ENCODE measurements around the gene ZNF436.

Gene ZNF436

DNA sequence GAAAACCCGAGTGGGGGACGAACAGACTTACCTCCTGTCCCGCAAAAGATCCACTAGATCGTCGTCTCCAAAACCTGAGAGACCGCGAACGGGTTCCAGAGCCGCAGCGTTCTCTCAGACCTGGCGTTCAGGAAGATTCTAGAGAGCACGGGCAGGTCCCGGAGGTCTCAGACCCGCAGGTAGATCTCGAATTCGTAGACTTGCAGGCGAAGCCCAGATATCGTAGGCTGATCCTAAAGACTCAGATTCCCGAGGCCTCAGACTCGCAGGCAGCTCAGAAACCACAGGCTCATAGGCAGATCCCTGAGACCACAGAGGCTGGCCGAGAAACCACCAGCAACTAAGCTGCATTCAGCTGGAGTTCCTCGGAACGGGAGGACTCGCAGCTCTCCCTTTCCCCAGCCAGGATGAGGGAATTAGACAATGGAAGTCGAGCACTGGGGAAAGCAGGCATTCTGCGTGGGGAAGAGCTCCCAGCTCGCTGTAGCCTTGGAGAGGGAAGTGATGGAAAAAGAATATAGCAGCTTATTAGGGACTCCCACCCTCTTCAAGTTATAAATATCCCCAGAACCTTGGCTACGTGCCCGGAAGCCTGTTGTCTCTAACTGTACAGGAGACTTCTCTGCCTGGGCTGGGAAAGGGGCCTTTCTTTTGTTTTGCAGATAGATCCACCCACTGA is at the start of gene ZNF436:
Gene ZNF436 (minus strand): TSS at position 502 of the 679 bp plus-strand sequence. CDS start 1,831 bp downstream, outside the sequence.
- no peak for DNase-seq

DNA sequence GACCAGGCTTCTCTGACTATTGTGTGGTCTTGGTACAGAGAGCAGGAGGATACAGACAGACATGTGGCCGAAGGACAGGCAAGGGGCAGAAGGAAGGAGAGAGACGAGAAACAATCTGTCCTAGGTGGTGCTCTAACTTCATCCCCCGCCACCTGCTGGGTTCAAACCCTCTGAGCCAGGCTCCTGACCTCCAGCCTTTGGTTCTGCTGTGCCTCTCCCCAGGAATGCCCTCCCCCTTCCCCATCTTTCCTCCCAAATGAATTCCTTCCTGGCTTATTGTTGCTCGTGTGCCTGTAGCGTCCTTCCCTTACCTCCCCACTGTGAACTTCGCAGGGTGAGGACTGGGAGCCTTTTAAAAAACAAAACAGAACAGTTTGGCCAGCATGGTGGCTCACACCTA is 49.5 kb upstream of the ZNF436 start:
- DNase-seq: no peak

- peak; percentile 28 for DNase-seq
Observed at GRCh38 chr1:23417570-23417969, 47.9 kb upstream of the ZNF436 start.

DNA sequence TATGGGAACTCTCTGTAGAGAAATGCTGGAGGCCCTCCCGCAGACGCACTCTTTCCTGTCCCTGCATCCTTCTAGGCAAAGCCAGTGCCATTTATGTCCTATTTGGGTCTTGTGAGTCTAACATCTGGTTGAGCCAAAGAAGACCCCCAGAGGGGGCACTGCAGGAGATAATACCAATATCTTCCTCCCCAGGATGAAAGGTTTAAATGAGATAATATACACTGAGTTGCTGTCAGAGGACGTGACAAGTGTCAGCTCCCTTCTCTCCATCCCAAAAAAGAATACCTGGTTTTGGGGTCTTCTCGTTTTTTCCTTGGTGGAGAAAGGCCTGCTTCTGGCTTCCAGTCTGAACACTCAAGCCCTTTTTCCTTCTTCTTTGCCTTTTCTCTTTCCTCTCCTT is 47.3 kb upstream of the ZNF436 start:
- DNase-seq: no peak

DNA sequence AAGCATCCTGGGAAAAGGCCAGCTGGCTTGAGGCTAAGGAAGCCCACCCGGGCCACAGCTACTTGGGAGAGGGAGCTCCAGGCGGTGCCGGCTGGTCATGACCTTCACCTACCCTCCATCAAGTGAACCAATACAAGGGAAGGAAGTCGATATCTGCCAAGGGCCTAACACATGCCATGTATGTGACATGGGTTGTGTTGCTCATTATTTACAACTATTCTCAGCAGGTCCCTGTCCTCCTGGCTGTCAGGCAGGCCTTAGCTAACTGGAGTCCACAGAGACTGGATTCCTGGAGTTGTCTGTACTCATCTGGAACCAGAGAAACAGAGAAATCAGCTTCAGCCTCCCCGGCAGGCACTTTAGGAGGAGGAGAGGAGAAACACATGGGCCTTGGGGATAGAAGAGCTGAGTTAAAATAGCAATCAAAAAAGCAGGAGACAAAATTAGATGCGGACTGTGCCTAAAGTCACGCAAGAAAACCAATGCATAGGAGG is 39.2 kb upstream of the ZNF436 start:
- no peak for DNase-seq

GRCh38 chr1:23407016-23407630 is 37.5 kb upstream of the ZNF436 start:
- no peak for DNase-seq

- no peak for DNase-seq
Observed at GRCh38 chr1:23405946-23406345, 36.3 kb upstream of the ZNF436 start.

GRCh38 chr1:23403735-23404486 is 34.3 kb upstream of the ZNF436 start:
- peak; percentile 81 for DNase-seq

- DNase-seq: no peak
Observed at GRCh38 chr1:23403355-23403734, 33.7 kb upstream of the ZNF436 start.

- no peak for DNase-seq
Observed at GRCh38 chr1:23403038-23403336, 33.4 kb upstream of the ZNF436 start.

GRCh38 chr1:23402286-23403037 is 32.8 kb upstream of the ZNF436 start:
- DNase-seq: no peak

DNA sequence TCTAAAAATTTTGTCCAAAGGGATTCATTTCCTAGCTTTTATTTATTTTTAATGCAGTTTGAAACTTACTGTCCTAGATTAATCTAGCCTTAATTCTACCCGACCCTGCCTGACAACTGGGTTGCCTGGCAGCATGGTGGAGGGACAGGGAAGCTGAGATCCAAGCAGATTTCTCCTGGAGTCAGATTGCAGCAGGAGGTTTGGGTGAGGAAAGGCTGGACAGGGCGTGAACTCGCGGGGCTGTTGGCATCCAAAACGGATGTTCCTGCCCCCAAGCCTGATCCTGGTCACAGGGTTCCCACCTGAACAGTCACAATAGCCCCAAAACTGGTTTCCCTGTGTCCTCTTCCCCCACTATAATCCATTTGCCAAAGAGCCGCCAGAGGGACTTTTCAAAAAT is 31.7 kb upstream of the ZNF436 start:
- no peak for DNase-seq

- no peak for DNase-seq
Observed at GRCh38 chr1:23400324-23401114, 30.9 kb upstream of the ZNF436 start.

DNA sequence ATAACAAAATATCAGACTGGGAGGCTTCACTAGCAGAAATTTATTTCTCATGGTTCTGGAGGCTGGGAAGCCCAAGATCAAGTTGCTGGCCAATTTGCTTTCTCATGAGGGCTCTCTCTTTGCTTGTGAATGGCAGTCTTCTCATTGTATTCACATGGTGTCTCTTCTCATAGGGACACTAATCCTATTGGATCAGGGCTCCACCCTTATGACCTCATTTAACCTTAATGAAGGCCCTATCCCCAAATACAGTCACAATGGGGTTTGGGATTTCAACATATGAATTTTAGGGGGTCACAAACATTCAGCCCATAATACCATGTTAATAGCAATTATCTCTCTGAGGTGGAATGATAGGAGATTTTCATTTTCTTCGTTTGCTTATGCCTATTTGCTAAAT is 29.6 kb upstream of the ZNF436 start:
- no peak for DNase-seq

- DNase-seq: no peak
Observed at GRCh38 chr1:23397908-23398307, 28.3 kb upstream of the ZNF436 start.

- DNase-seq: no peak
Observed at GRCh38 chr1:23396380-23396779, 26.7 kb upstream of the ZNF436 start.

GRCh38 chr1:23395849-23396248 is 26.2 kb upstream of the ZNF436 start:
- DNase-seq: no peak

- no peak for DNase-seq
Observed at GRCh38 chr1:23395154-23395724, 25.6 kb upstream of the ZNF436 start.

DNA sequence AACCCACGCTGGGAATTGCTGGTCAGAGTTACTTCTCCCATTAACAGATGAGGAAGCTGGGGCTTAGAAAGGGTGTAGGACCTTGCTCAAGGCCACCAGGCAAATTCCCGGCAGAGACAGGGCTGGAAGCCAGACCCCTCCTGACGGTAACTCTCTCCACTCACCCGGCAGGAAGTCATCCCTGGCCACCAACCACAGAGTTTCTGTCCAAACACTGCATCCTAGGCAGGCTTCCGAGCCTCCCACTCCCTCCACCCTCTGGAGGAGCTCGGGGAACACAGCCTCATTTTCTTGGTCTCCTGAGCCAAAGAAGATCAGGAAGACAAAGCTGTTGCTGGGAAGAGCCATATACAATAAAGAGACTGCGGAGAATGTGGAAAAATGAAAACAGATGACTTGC is 25.0 kb upstream of the ZNF436 start:
- DNase-seq: no peak

- DNase-seq: no peak
Observed at GRCh38 chr1:23394181-23394580, 24.5 kb upstream of the ZNF436 start.

GRCh38 chr1:23393706-23394105 is 24.1 kb upstream of the ZNF436 start:
- DNase-seq: no peak

Measured in NCI-H774 (cell line).